ENCODE data around the gene RASAL1. TPM values are rescaled to one million over a fixed set of nuclear protein-coding genes. Genes with fewer than 3 reads are reported as not detected.

RASAL1 gene
- total and polyA plus RNA-seq, 7 donors, result 0.89 TPM; not detected in 6

DNA sequence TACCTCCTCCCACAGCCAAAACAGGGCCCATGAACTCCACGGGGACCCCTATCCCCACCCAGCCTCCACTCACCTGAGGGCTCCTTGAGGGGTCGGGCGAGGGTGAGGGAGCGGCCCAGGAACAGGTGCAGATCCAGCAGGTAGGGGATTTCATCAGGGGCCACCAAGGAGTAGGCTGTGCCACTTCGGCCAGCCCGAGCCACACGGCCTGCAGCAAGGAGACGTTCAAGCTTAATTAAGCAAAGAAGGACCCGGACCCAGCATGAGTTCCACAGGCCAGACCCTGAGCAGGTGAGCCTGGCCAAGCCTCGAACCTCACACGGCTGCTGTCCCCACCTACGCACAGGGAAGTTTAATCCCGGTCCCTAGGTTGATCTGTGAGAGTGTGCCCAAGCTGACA, 34.1 kb upstream of the RASAL1 start:
- 95 to 97% (median 95%) methylated on average over 13 of the region's 13 CpGs for WGBS, 3 donors
- TF ChIP-seq, protein P1, sequence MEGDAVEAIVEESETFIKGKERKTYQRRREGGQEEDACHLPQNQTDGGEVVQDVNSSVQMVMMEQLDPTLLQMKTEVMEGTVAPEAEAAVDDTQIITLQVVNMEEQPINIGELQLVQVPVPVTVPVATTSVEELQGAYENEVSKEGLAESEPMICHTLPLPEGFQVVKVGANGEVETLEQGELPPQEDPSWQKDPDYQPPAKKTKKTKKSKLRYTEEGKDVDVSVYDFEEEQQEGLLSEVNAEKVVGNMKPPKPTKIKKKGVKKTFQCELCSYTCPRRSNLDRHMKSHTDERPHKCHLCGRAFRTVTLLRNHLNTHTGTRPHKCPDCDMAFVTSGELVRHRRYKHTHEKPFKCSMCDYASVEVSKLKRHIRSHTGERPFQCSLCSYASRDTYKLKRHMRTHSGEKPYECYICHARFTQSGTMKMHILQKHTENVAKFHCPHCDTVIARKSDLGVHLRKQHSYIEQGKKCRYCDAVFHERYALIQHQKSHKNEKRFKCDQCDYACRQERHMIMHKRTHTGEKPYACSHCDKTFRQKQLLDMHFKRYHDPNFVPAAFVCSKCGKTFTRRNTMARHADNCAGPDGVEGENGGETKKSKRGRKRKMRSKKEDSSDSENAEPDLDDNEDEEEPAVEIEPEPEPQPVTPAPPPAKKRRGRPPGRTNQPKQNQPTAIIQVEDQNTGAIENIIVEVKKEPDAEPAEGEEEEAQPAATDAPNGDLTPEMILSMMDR (IDR thresholded peaks at IDR 0.05), result no peak
- no peak overlapping the region for H3K4me3 ChIP-seq
- intact Hi-C loops (cut with DNase I), result no loop called here
- DNase-seq, result peak in 1 of 2 donors; percentile 40
- ATAC-seq, result no peak
- H3K36me3 ChIP-seq (ENCODE audit: insufficient read depth in 1 of 2, low read depth in 1 of 2), result peaks cover 13 to 100% of the 10 kb centered on the region in 2 donors
- H3K27ac ChIP-seq, result no peak overlapping the region
- H3K4me1 ChIP-seq, result no peaks in the 10 kb centered on the region
- no peaks in the 10 kb centered on the region for H3K9me3 ChIP-seq
- no peaks in the 10 kb centered on the region for H3K27me3 ChIP-seq (ENCODE audit: insufficient read depth in 3 of 3, low read length in 2 of 3)

DNA sequence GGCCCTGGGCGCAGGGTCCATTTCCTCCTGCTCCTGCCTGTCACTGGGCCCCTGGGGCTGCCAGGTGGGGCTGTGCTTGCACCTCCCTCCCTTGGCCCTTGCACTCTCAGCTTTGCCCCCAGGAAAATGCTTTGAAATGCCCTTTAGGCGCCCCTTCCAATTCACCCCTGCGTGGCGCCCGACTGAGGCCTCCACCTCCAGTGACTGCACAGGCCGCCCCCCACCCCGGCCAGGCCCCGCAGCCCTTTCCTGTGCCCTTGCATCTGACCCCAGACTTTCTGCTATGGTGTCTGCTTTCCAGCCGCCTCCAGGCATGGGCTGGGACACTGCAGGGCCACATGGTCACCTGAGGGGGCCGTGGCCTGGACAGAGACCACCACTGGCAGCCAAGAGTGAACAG, 32.3 kb upstream of the RASAL1 start:
- WGBS, 3 donors, result 93 to 94% (median 93%) methylated on average over 10 of the region's 10 CpGs

DNA sequence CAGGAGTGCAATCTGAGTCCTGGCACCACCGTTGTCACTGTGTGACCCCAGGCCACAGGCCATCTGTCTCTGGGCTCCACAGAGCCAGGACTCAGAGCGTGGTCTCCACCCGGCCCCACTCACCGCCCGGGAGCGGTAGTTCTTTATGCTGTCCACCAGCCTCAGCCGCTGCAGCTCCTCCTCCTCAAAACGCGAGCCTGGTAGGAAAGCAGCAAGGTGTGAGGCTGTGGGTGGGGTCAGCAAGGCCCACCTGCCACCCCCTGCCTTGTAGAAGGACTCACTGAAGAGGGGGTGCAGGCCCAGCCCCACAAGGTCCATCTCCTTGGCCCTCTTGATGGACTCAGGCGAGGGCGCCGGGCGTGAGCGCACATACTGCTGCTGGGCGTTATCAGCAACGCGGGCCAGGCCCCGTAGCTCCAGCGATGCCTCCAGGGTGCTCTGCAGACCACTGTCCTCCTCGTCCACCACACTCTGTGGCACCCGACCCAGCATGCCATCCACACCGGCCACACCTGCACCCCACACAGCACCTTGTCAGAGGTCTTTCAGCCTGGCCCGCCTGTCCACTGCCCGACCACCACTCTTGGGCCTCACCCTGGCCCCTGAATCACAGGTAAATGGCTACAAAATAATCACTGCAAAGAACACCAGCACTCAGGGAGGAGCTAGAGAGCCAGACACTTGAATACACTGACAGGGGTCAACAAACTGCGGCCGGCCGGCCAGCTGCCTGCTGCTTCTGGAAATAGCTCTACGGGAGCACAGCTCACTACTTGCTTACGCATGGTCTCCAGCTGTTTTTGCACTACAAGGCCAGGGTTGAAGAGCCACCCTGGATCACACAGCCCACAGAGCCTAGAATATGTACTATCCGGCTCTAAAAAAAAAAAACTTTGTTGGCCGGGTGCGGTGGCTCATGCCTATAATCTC, 30.2 kb upstream of the RASAL1 start:
- no peaks in the 10 kb centered on the region for H3K9me3 ChIP-seq
- no peak overlapping the region for H3K27ac ChIP-seq
- no peaks in the 10 kb centered on the region for H3K4me1 ChIP-seq
- ATAC-seq, result no peak
- H3K27me3 ChIP-seq (ENCODE audit: insufficient read depth in 3 of 3, low read length in 2 of 3), result peaks cover 0 to 2% (median 0%) of the 10 kb centered on the region in 3 donors
- WGBS, 3 donors, result 92 to 94% (median 93%) methylated on average over 28 to 32 of the region's 32 CpGs
- intact Hi-C loops (cut with DNase I), result no loop called here
- no peak for DNase-seq
- peaks cover 11 to 98% of the 10 kb centered on the region in 2 donors for H3K36me3 ChIP-seq (ENCODE audit: insufficient read depth in 1 of 2, low read depth in 1 of 2)
- TF ChIP-seq, protein P1 (IDR thresholded peaks at IDR 0.05), result no peak
- no peak overlapping the region for H3K4me3 ChIP-seq

More for the DNA sequence above, 32.3 kb upstream of the RASAL1 start:
- Histone ChIP-seq H3K9me3 (no peaks in the 10 kb centered on the region), H3K27ac (no peak overlapping the region), H3K27me3 (ENCODE audit: insufficient read depth in 3 of 3, low read length in 2 of 3) (no peaks in the 10 kb centered on the region), H3K4me3 (no peak overlapping the region), H3K36me3 (ENCODE audit: insufficient read depth in 1 of 2, low read depth in 1 of 2) (peaks cover 13 to 100% of the 10 kb centered on the region in 2 donors), H3K4me1 (no peaks in the 10 kb centered on the region)
- ATAC-seq (peak in 1 of 4 donors; percentile 15), DNase-seq (peak in 1 of 2 donors; percentile 35)
- TF ChIP-seq, protein P1 (IDR thresholded peaks at IDR 0.05), result no peak
- intact Hi-C loops (cut with DNase I), result no loop called here

DNA sequence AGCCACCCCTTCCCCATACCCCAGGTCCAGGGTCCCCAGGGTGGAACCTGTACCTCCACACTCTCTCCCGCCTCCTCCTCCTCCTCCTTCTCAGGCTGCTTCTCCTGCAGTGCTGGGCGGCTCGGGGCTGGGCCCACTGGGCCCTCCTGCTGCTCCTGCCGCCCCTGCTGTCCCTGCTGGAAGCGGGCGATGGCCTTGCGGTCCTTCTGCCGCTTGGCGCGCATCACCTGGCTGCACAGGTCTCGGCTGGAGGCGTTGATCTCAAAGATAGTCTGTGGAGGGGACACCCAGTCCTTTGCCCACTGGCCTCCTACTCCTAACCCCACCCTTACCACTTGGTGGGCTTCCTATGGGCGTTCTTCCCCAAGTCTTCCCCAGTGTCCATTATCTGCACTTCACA, 28.5 kb upstream of the RASAL1 start:
- Histone ChIP-seq H3K9me3 (no peaks in the 10 kb centered on the region), H3K4me1 (no peaks in the 10 kb centered on the region), H3K27ac (no peak overlapping the region), H3K4me3 (no peak overlapping the region), H3K27me3 (ENCODE audit: insufficient read depth in 3 of 3, low read length in 2 of 3) (peaks cover 0 to 2% (median 0%) of the 10 kb centered on the region in 3 donors), H3K36me3 (ENCODE audit: insufficient read depth in 1 of 2, low read depth in 1 of 2) (peaks cover 13 to 98% of the 10 kb centered on the region in 2 donors)
- 95 to 98% (median 96%) methylated on average over 11 to 13 of the region's 13 CpGs for WGBS, 3 donors
- TF ChIP-seq, protein P1 (IDR thresholded peaks at IDR 0.05), result no peak
- no peak for DNase-seq
- intact Hi-C loops (cut with DNase I), result no loop called here
- no peak for ATAC-seq

Measured in psoas muscle (tissue), 8 donors.